Keratinocyte (primary cell): ENCODE results near the gene CD2AP.

Experiments
- EZH2 ChIP-seq: IDR thresholded peaks from one replicate; pipeline ENCODE4 v1.6.1; 2012; ENCODE audit warnings: inconsistent platforms, mild to moderate bottlenecking, low read length, moderate library complexity
- TF ChIP-seq, protein P1 (sequence below), 3 experiments: IDR thresholded peaks in 1 of 3; conservative IDR thresholded peaks in 1 of 3; optimal IDR thresholded peaks in 1 of 3; 2 replicates in 2 of 3; 3 replicates in 1 of 3; pipeline versions ENCODE3 to v1.5.1; 2011; ENCODE audit warnings: low read length in 3 of 3, mild to moderate bottlenecking in 3 of 3, moderate library complexity in 2 of 3, control low read depth in 1 of 3, inconsistent platforms in 1 of 3; ENCODE audit not compliant: insufficient read depth in 2 of 3; ENCODE audit errors: extremely low read depth in 1 of 3

DNA sequence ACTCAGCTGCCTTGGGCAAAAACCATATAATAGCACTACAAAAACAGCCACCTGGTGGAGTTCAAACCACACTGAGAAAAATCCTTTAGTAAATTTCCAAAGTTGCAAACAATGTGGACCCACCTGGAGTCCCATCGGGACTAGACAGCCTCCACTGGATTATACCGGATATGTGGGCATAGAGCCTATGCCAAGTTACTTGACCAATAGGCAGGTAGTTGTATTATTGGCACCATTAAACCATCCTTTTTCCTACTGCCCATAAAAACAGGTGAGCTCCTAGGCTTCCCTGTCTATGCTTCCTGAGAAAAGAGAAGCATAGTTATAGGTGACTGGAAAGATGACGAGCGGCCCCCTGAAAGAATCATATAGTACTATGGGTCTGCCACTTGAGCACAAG, 169.1 kb downstream of the CD2AP start:
- TF ChIP-seq, protein P1, sequence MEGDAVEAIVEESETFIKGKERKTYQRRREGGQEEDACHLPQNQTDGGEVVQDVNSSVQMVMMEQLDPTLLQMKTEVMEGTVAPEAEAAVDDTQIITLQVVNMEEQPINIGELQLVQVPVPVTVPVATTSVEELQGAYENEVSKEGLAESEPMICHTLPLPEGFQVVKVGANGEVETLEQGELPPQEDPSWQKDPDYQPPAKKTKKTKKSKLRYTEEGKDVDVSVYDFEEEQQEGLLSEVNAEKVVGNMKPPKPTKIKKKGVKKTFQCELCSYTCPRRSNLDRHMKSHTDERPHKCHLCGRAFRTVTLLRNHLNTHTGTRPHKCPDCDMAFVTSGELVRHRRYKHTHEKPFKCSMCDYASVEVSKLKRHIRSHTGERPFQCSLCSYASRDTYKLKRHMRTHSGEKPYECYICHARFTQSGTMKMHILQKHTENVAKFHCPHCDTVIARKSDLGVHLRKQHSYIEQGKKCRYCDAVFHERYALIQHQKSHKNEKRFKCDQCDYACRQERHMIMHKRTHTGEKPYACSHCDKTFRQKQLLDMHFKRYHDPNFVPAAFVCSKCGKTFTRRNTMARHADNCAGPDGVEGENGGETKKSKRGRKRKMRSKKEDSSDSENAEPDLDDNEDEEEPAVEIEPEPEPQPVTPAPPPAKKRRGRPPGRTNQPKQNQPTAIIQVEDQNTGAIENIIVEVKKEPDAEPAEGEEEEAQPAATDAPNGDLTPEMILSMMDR (optimal IDR thresholded peaks at IDR 0.05 in 1 of 3, IDR thresholded peaks at IDR 0.05 in 1 of 3, conservative IDR thresholded peaks at IDR 0.05 in 1 of 3; ENCODE audit: extremely low read depth in 1 of 3, insufficient read depth in 2 of 3, low read length in 3 of 3): peak in 1 of 3 experiments; percentile 20
- TF ChIP-seq EZH2: no peak
